ENCODE measurements around the gene MAPK8IP1.

- TF ChIP-seq EZH2 (IDR thresholded peaks at IDR 0.05) (no peak), POLR2AphosphoS5 (IDR thresholded peaks at IDR 0.05; ENCODE audit: borderline replicate concordance, low read depth, low read length) (no peak)
These were observed 13.6 kb downstream of the MAPK8IP1 start for GRCh38 chr11:45899086-45899447.

Measured in SK-N-MC (cell line).